ENCODE measurements around the gene CLPSL1. TPM values are rescaled to one million over a fixed set of nuclear protein-coding genes. Genes with fewer than 3 reads are reported as not detected.

The CLPSL1 gene
- total and polyA plus RNA-seq, 2 experiments from 2014 or later: not detected

GRCh38 chr6:35788423-35788982 lies 7.7 kb downstream of the CLPSL1 start:
- peaks cover 9% of the 10 kb centered on the region for H3K4me1 Mint-ChIP-seq
- H3K27me3 Mint-ChIP-seq (ENCODE audit: insufficient read depth, low read depth, poor library complexity): peaks cover 2% of the 10 kb centered on the region
- Histone ChIP-seq H4K20me1 (replicated peaks; ENCODE audit: insufficient read depth) (no peaks in the 10 kb centered on the region), H3K27ac (ENCODE audit: low read depth) (no peak overlapping the region), H3F3A (replicated peaks; ENCODE audit: low read depth) (no peaks in the 10 kb centered on the region; the same call in 1 of the 2 replicates), H3K27me3 (ENCODE audit: insufficient read depth) (no peaks in the 10 kb centered on the region), H3K79me2 (replicated peaks; ENCODE audit: insufficient read depth) (no peaks in the 10 kb centered on the region), H3K9me2 (ENCODE audit: insufficient read depth) (peaks cover 8% of the 10 kb centered on the region; the same call in 1 of the 2 replicates), H3K4me3 (no peak overlapping the region), H3K4me1 (ENCODE audit: insufficient read depth) (peaks cover 6% of the 10 kb centered on the region; the same call in 1 of the 2 replicates), H2AFZ (peak overlapping the region; percentile 85; the same call in 1 of the 2 replicates), H3K36me3 (ENCODE audit: insufficient read depth) (no peaks in the 10 kb centered on the region), H3K4me2 (no peak overlapping the region)
- H3K9me3 Mint-ChIP-seq: no peaks in the 10 kb centered on the region
- TF ChIP-seq EZH2 (IDR thresholded peaks at IDR 0.05; ENCODE audit: low read depth, unreplicated experiment) (no peak), POLR2AphosphoS5 (IDR thresholded peaks at IDR 0.05; ENCODE audit: low read depth) (no peak), ETS1 (IDR thresholded peaks at IDR 0.05) (no peak), JUNB (IDR thresholded peaks at IDR 0.05; ENCODE audit: unreplicated experiment) (no peak), EZH2phosphoT487 (IDR thresholded peaks at IDR 0.05; ENCODE audit: unreplicated experiment) (no peak), NANOG (IDR thresholded peaks at IDR 0.05; ENCODE audit: borderline replicate concordance) (no peak), ZNF462 (CRISPR knock-in tag; IDR thresholded peaks at IDR 0.05) (no peak), ZNF331 (CRISPR knock-in tag; IDR thresholded peaks at IDR 0.05; ENCODE audit: low read depth) (no peak), STAT1 (IDR thresholded peaks at IDR 0.05; ENCODE audit: unreplicated experiment) (no peak), CREB1 (CRISPR knock-in tag; IDR thresholded peaks at IDR 0.05; ENCODE audit: low read depth) (no peak), REST (IDR thresholded peaks at IDR 0.05; ENCODE audit: unreplicated experiment) (no peak), CTCF (conservative IDR thresholded peaks at IDR 0.05; ENCODE audit: low read depth in 2 of 2) (no peak), ZNF114 (CRISPR knock-in tag; IDR thresholded peaks at IDR 0.05) (no peak)
- no peak overlapping the region for H3K27ac Mint-ChIP-seq
- ATAC-seq: no peak
- no peaks in the 10 kb centered on the region for H3K36me3 Mint-ChIP-seq (ENCODE audit: low read depth)
- H3K4me3 Mint-ChIP-seq: no peak overlapping the region; the same call in 2 of the 3 replicates
- DNase-seq (ENCODE audit: low spot score): no peak

All from GM23338 (cell line).